H1 (cell line): ENCODE measurements around the gene EPB41L4A. TPM values are rescaled to one million over a fixed set of nuclear protein-coding genes. Genes with fewer than 3 reads are reported as not detected.

Experiments used
- CTCF ChIA-PET: fragments of 300-600 bp; sonication (Branson Sonifier 250); formaldehyde crosslinking; loops from one replicate; lab custom pipeline; 2021; ENCODE audit not compliant: partially characterized antibody; lab: Charles Lee
- POLR2A ChIA-PET: fragments of 300-600 bp; sonication (Branson Sonifier 250); formaldehyde crosslinking; loops from one replicate; lab custom pipeline; 2021; ENCODE audit warnings: inconsistent platforms; ENCODE audit not compliant: partially characterized antibody; lab: Charles Lee
- DNase-seq, 2 experiments: peaks; one replicate each; pipeline versions ENCODE4 v3.0.0 to v3.0.0-alpha.2; 2010 to 2022; ENCODE audit warnings: low spot score in 2 of 2, low read depth in 1 of 2, mixed read lengths in 1 of 2
- FAIRE-seq: peaks from 2 replicates; lab custom pipeline; 2011; peaks lifted over from hg19 to GRCh38; lab: Jason Lieb, UNC
- H2AFZ ChIP-seq: 2 replicates; pipeline ENCODE4 v1.8.1; 2012; ENCODE audit warnings: low read length, inconsistent platforms
- H2AK5ac ChIP-seq: 2 replicates; pipeline ENCODE4 v1.6.1; 2013; ENCODE audit warnings: low read depth, low read length
- H2BK120ac ChIP-seq: replicated peaks from 2 replicates; pipeline ENCODE3; 2013; ENCODE audit warnings: low read depth, low read length, inconsistent platforms
- H2BK12ac ChIP-seq: 2 replicates; pipeline ENCODE4 v1.6.1; 2013; ENCODE audit warnings: low read depth, low read length
- H2BK15ac ChIP-seq: 2 replicates; pipeline ENCODE4 v1.6.1; 2013; ENCODE audit warnings: low read length
- H2BK20ac ChIP-seq: 2 replicates; pipeline ENCODE4 v1.6.1; 2013; ENCODE audit warnings: low read length
- H2BK5ac ChIP-seq: 2 replicates; pipeline ENCODE4 v1.6.1; 2013; ENCODE audit warnings: low read depth, low read length
- H3K14ac ChIP-seq: 2 replicates; pipeline ENCODE4 v1.6.1; 2013; ENCODE audit warnings: inconsistent platforms; ENCODE audit not compliant: insufficient read length
- H3K18ac ChIP-seq: 2 replicates; pipeline ENCODE4 v1.6.1; 2013; ENCODE audit warnings: low read length; ENCODE audit errors: extremely low read depth
- H3K23ac ChIP-seq: 2 replicates; pipeline ENCODE4 v1.6.1; 2013; ENCODE audit warnings: inconsistent platforms; ENCODE audit not compliant: insufficient read length
- H3K23me2 ChIP-seq: 2 replicates; pipeline ENCODE4 v1.6.1; 2013; ENCODE audit warnings: low read depth, low read length
- H3K27ac ChIP-seq: 2 replicates; pipeline ENCODE4 v1.6.1; 2011; ENCODE audit warnings: low read depth, low read length, inconsistent platforms
- H3K27me3 ChIP-seq, 4 experiments: replicated peaks in 1 of 4; 1 replicate in 1 of 4; 2 replicates in 3 of 4; pipeline versions ENCODE4 v1.6.1 to v1.8.1; 2011 to 2013; ENCODE audit warnings: low read length in 3 of 4, mild to moderate bottlenecking in 3 of 4, inconsistent platforms in 2 of 4, mixed read lengths in 2 of 4, moderate library complexity in 1 of 4; ENCODE audit not compliant: control insufficient read depth in 3 of 4, insufficient read depth in 3 of 4; ENCODE audit errors: extremely low read depth in 1 of 4
- H3K36me3 ChIP-seq, 4 experiments: 2 replicates each; pipeline versions ENCODE4 v1.6.1 to v1.8.1; 2011 to 2013; ENCODE audit warnings: mild to moderate bottlenecking in 4 of 4, low read length in 3 of 4, moderate library complexity in 2 of 4, control low read depth in 1 of 4, inconsistent platforms in 1 of 4; ENCODE audit not compliant: insufficient read depth in 4 of 4, control insufficient read depth in 2 of 4
- H3K4ac ChIP-seq: replicated peaks from 2 replicates; pipeline ENCODE3; 2013; ENCODE audit warnings: low read length, low read depth, mixed read lengths, inconsistent platforms; ENCODE audit not compliant: insufficient read length
- H3K4me1 ChIP-seq, 4 experiments: replicated peaks in 1 of 4; 1 replicate in 1 of 4; 2 replicates in 3 of 4; pipeline versions ENCODE4 v1.6.1 to v1.8.1; 2011 to 2013; ENCODE audit warnings: low read length in 3 of 4, inconsistent platforms in 2 of 4, mixed read lengths in 1 of 4; ENCODE audit not compliant: insufficient read depth in 4 of 4, control insufficient read depth in 3 of 4
- H3K4me2 ChIP-seq, 2 experiments: 2 replicates each; pipeline versions ENCODE4 v1.6.1 to v1.8.1; 2011 to 2013; ENCODE audit warnings: low read depth in 2 of 2, low read length in 2 of 2, control low read depth in 1 of 2, inconsistent platforms in 1 of 2, mild to moderate bottlenecking in 1 of 2; ENCODE audit not compliant: insufficient read depth in 1 of 2
- H3K4me3 ChIP-seq, 4 experiments: fragments of 200-600, 300-600 bp in 1 of 4; sonication (generic), shearing (Covaris generic), sonication (Bioruptor Twin) in 1 of 4; 2 replicates each; pipeline versions ENCODE4 v1.5.1 to v1.8.1; 2011 to 2016; ENCODE audit warnings: low read length in 4 of 4, low read depth in 3 of 4, control low read depth in 2 of 4, inconsistent platforms in 2 of 4, mild to moderate bottlenecking in 2 of 4, mixed read lengths in 1 of 4, moderate library complexity in 1 of 4; ENCODE audit not compliant: insufficient read depth in 2 of 4; ENCODE audit errors: extremely low read depth in 1 of 4
- H3K56ac ChIP-seq: replicated peaks from 2 replicates; pipeline ENCODE3; 2013; ENCODE audit warnings: low read depth, mild to moderate bottlenecking, mixed read lengths, low read length, inconsistent platforms; ENCODE audit not compliant: insufficient read length
- H3K79me1 ChIP-seq: 2 replicates; pipeline ENCODE4 v1.6.1; 2013; ENCODE audit warnings: low read depth, low read length, control low read depth
- H3K79me2 ChIP-seq, 2 experiments: 2 replicates each; pipeline versions ENCODE4 v1.6.1 to v1.8.1; 2012 to 2013; ENCODE audit warnings: low read length in 2 of 2, mild to moderate bottlenecking in 2 of 2, inconsistent platforms in 1 of 2; ENCODE audit not compliant: insufficient read depth in 2 of 2, control insufficient read depth in 1 of 2
- H3K9ac ChIP-seq, 4 experiments: replicated peaks in 1 of 4; 1 replicate in 1 of 4; 2 replicates in 3 of 4; pipeline versions ENCODE4 v1.6.1 to v1.8.1; 2011 to 2013; ENCODE audit warnings: low read depth in 3 of 4, low read length in 3 of 4, control low read depth in 2 of 4, mild to moderate bottlenecking in 2 of 4, moderate library complexity in 2 of 4, inconsistent platforms in 1 of 4; ENCODE audit errors: extremely low read depth in 1 of 4
- H3K9me3 ChIP-seq, 2 experiments: 2 replicates each; pipeline versions ENCODE4 v1.6.1 to v1.8.1; 2012 to 2013; ENCODE audit warnings: mild to moderate bottlenecking in 2 of 2, moderate library complexity in 2 of 2, control low read depth in 1 of 2, inconsistent platforms in 1 of 2, low read depth in 1 of 2, low read length in 1 of 2, mixed read lengths in 1 of 2; ENCODE audit not compliant: insufficient read depth in 2 of 2
- H4K20me1 ChIP-seq, 2 experiments: replicated peaks in 1 of 2; 2 replicates each; pipeline versions ENCODE3 to v1.8.1; 2011 to 2013; ENCODE audit warnings: inconsistent platforms in 2 of 2, low read length in 2 of 2, mild to moderate bottlenecking in 1 of 2; ENCODE audit not compliant: insufficient read depth in 2 of 2, control insufficient read depth in 1 of 2
- H4K5ac ChIP-seq: 2 replicates; pipeline ENCODE4 v1.6.1; 2013; ENCODE audit warnings: low read length, low read depth, mixed read lengths, inconsistent platforms; ENCODE audit not compliant: insufficient read length
- H4K8ac ChIP-seq: 2 replicates; pipeline ENCODE4 v1.8.0; 2013; ENCODE audit warnings: mild to moderate bottlenecking, moderate library complexity, low read length, inconsistent platforms; ENCODE audit not compliant: insufficient read depth; ENCODE audit errors: extremely low read depth
- H4K91ac ChIP-seq: replicated peaks from 2 replicates; pipeline ENCODE3; 2013; ENCODE audit warnings: low read length, mixed read lengths, inconsistent platforms; ENCODE audit not compliant: insufficient read length
- ATF2 ChIP-seq: IDR thresholded peaks from 2 replicates; pipeline ENCODE4 v1.6.1; 2012; ENCODE audit warnings: low read length, inconsistent platforms
- BCL11A ChIP-seq, 2 experiments: IDR thresholded peaks; one replicate each; pipeline ENCODE4 v1.6.1; 2011; ENCODE audit warnings: low read depth in 2 of 2, low read length in 2 of 2, mild to moderate bottlenecking in 2 of 2
- CBX5 ChIP-seq: fragments of 300-800, 300-1000 bp; sonication (generic); IDR thresholded peaks from 2 replicates; pipeline ENCODE4 v1.7.1; 2016; ENCODE audit warnings: antibody characterized with exemption, low read length, low read depth
- CREB1 ChIP-seq: IDR thresholded peaks from 2 replicates; pipeline ENCODE4 v1.6.1; 2012; ENCODE audit warnings: inconsistent platforms
- CTBP2 ChIP-seq: IDR thresholded peaks from 2 replicates; pipeline ENCODE4 v1.7.0; 2011; ENCODE audit warnings: borderline replicate concordance, mild to moderate bottlenecking, moderate library complexity, mixed read lengths, low read length; ENCODE audit not compliant: insufficient read depth, insufficient read length
- FOSL1 ChIP-seq: IDR thresholded peaks from 2 replicates; pipeline ENCODE4 v1.6.1; 2011; ENCODE audit warnings: mild to moderate bottlenecking, low read depth, low read length, moderate library complexity; ENCODE audit not compliant: insufficient read depth
- GABPA ChIP-seq: IDR thresholded peaks from 2 replicates; pipeline ENCODE4 v1.6.1; 2011; ENCODE audit warnings: mild to moderate bottlenecking, low read length, moderate library complexity, borderline replicate concordance; ENCODE audit not compliant: insufficient read depth
- JUND ChIP-seq: IDR thresholded peaks from 2 replicates; pipeline ENCODE4 v1.6.1; 2011; ENCODE audit warnings: mild to moderate bottlenecking, improper control_type of control experiment, low read length
- KDM1A ChIP-seq: fragments of 200-600, 300-600 bp; sonication (generic); IDR thresholded peaks from 2 replicates; pipeline ENCODE4 v1.7.1; 2016; ENCODE audit warnings: mild to moderate bottlenecking, low read length, borderline replicate concordance
- NANOG ChIP-seq: IDR thresholded peaks from 2 replicates; pipeline ENCODE4 v1.6.1; 2011; ENCODE audit warnings: low read length, low read depth, mild to moderate bottlenecking, inconsistent platforms; ENCODE audit not compliant: insufficient read depth, poor library complexity, severe bottlenecking
- POLR2AphosphoS5 ChIP-seq: IDR thresholded peaks from 2 replicates; pipeline ENCODE4 v1.6.1; 2011; ENCODE audit warnings: low read depth, low read length
- SP2 ChIP-seq: IDR thresholded peaks from 2 replicates; pipeline ENCODE4 v1.6.1; 2012; ENCODE audit warnings: mild to moderate bottlenecking, low read length, inconsistent platforms
- TCF12 ChIP-seq: IDR thresholded peaks from 2 replicates; pipeline ENCODE4 v1.6.1; 2011; ENCODE audit warnings: low read depth, mild to moderate bottlenecking, low read length
- WGBS, 2 experiments: shearing (Covaris generic) in 1 of 2; methylation state at CpG; one replicate each; pipeline versions ENCODE4 v1.1.6 to v1.1.7; 2013 to 2015; ENCODE audit warnings: low lambda C conversion rate in 2 of 2, mixed read lengths in 2 of 2, inconsistent platforms in 1 of 2, low coverage in 1 of 2, missing lambda C conversion rate in 1 of 2; ENCODE audit not compliant: insufficient replicate concordance in 2 of 2, insufficient coverage in 1 of 2, insufficient read length in 1 of 2; ENCODE audit errors: extremely low coverage in 1 of 2, missing lambda C conversion rate in 1 of 2; 5-methylcytosine and 5-hydroxymethylcytosine counted together
- polyA plus RNA-seq, 7 experiments: library from polyadenylated mRNA; depleted of rRNA in 3 of 7; stranded (reverse) in 5 of 7; unstranded in 2 of 7; fragments of >200 nt in 5 of 7; fragments of 200-250 nt in 2 of 7; gene quantifications; 1 replicate in 5 of 7; 2 replicates in 1 of 7; 4 replicates in 1 of 7; pipeline versions ENCODE4 v1.2.1 to v1.2.3, GENCODE V29; 2011 to 2013; ENCODE audit warnings: missing spikeins in 2 of 7, mixed read lengths in 2 of 7
- total RNA-seq: library from RNA; stranded (reverse); fragmentation: NEBNext Ultra II Directional; extraction: Animal tissue kit (Norgen Biotek cat#: 25700); gene quantifications from 2 replicates; pipeline ENCODE4 v1.2.1, GENCODE V29; 2021

Gene EPB41L4A
- total and polyA plus RNA-seq, 2 of the 8 experiments (the other 6 are each of a cell fraction or from before 2014, with no cell fraction given) = 1.6 to 4.6 TPM

- WGBS, 2 experiments = 91% methylated on average over 3 of the region's 3 CpGs; no CpG with 5 or more reads in 1 of the 2 experiments
- CTCF ChIA-PET = interaction anchor here (0.6 to 2.0 kb wide), 6 partner anchors 10 to 362 kb away, joined by 3 to 8 read pairs (median 4); partner anchors contain the start of gene EPB41L4A
- H2BK12ac ChIP-seq = no peak overlapping the region
- POLR2A ChIA-PET = no interaction called here
- DNase-seq (no peak), FAIRE-seq (no peak)
- no peak overlapping the region for H2BK120ac ChIP-seq
- H3K79me2 ChIP-seq = no peaks in the 10 kb centered on the region
- H3K56ac ChIP-seq = no peak overlapping the region
- no peak overlapping the region for H3K18ac ChIP-seq
- H3K23ac ChIP-seq = no peak overlapping the region
- H4K20me1 ChIP-seq = no peaks in the 10 kb centered on the region
- no peaks in the 10 kb centered on the region for H3K9me3 ChIP-seq
- no peaks in the 10 kb centered on the region for H3K23me2 ChIP-seq
- H4K8ac ChIP-seq = no peak overlapping the region
- H2AFZ ChIP-seq = no peak overlapping the region
- no peak overlapping the region for H3K4me3 ChIP-seq
- H3K27ac ChIP-seq = no peak overlapping the region
- no peak overlapping the region for H4K91ac ChIP-seq
- H2AK5ac ChIP-seq = no peak overlapping the region
- no peak overlapping the region for H3K4me2 ChIP-seq
- H3K4ac ChIP-seq = no peak overlapping the region
- no peak overlapping the region for H2BK15ac ChIP-seq
- H3K27me3 ChIP-seq = no peaks in the 10 kb centered on the region
- H3K79me1 ChIP-seq = no peaks in the 10 kb centered on the region
- no peak overlapping the region for H3K9ac ChIP-seq
- H4K5ac ChIP-seq = no peak overlapping the region
- no peaks in the 10 kb centered on the region for H3K36me3 ChIP-seq
- H3K14ac ChIP-seq = no peak overlapping the region
- H2BK20ac ChIP-seq = no peak overlapping the region
- no peak overlapping the region for H2BK5ac ChIP-seq
- H3K4me1 ChIP-seq = peaks cover 0 to 3% (median 0%) of the 10 kb centered on the region in 4 experiments; a peak in 3 of 7 replicates
- no peak for TF ChIP-seq NANOG
- TF ChIP-seq ATF2 = no peak
- TF ChIP-seq KDM1A = no peak
- no peak for TF ChIP-seq GABPA
- TF ChIP-seq JUND = no peak
- TF ChIP-seq BCL11A (IDR thresholded peaks at IDR 0.05; ENCODE audit: low read depth in 2 of 2, low read length in 2 of 2) = no peak
- TF ChIP-seq FOSL1 = no peak
- no peak for TF ChIP-seq SP2
- TF ChIP-seq POLR2AphosphoS5 = no peak
- TF ChIP-seq TCF12 = no peak
- TF ChIP-seq CBX5 = no peak
- no peak for TF ChIP-seq CTBP2
- TF ChIP-seq CREB1 = no peak
Observed at GRCh38 chr5:112216140-112216539, 202.9 kb downstream of the EPB41L4A start.
